HL-60/S4 (cell line): Measurements from ENCODE around the gene CYSRT1.

Experiments used
- in situ Hi-C: fragments of 300-500 bp; cut with MboI; formaldehyde crosslinking; loops from 2 replicates; pipeline ENCODE4 v1.14.3; 2022; ENCODE audit warnings: low sequenced_read_pairs

CYSRT1 gene

GRCh38 chr9:137222190-137223077 is 2.5 kb upstream of the CYSRT1 start, which contains the start of gene RNF208:
TSS of gene RNF208 (minus strand) at chr9:137222240. CDS start at chr9:137221212, 1,028 bp downstream.
- in situ Hi-C loops: loop anchor here (25.0 kb wide), 1 partner anchor 435 kb away; the partner anchor contains the start of genes CCDC183 and TMEM141

GRCh38 chr9:137223078-137223970 is 1.6 kb upstream of the CYSRT1 start:
- in situ Hi-C loops: loop anchor here (25.0 kb wide), 1 partner anchor 436 kb away; the partner anchor contains the start of genes CCDC183 and TMEM141

DNA sequence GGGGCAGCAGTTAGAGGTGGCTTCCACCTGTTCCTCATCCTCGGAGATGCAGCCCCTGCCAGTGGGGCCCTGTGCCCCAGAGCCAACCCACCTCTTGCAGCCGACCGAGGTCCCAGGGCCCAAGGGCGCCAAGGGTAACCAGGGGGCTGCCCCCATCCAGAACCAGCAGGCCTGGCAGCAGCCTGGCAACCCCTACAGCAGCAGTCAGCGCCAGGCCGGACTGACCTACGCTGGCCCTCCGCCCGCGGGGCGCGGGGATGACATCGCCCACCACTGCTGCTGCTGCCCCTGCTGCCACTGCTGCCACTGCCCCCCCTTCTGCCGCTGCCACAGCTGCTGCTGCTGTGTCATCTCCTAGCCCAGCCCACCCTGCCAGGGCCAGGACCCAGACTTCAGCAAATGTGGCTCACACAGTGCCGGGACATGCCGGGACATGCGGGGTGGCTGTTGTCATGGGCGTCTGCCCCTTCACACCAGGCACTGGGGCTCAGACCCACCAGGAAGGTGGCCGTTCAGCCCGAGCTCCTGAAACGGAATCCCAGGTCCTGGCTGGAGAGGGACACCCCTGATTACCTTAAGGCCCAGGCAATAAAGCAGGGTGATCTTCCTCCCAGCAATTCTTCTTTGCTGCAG is 841 bp downstream of the CYSRT1 start:
- in situ Hi-C loops: loop anchor here (5.0 kb wide), 1 partner anchor 104 kb away; no protein-coding TSS in a partner anchor

GRCh38 chr9:137226338-137227053 is 1.5 kb downstream of the CYSRT1 start:
- in situ Hi-C loops: loop anchor here (5.0 kb wide), 1 partner anchor 104 kb away; no protein-coding TSS in a partner anchor

GRCh38 chr9:137227054-137227852 is 2.3 kb downstream of the CYSRT1 start, which contains the start of gene RNF224:
TSS of gene RNF224 (plus strand) at chr9:137227502. CDS start at chr9:137228336, 834 bp downstream.
- in situ Hi-C loops: loop anchor here (5.0 kb wide), 1 partner anchor 105 kb away; no protein-coding TSS in a partner anchor

DNA sequence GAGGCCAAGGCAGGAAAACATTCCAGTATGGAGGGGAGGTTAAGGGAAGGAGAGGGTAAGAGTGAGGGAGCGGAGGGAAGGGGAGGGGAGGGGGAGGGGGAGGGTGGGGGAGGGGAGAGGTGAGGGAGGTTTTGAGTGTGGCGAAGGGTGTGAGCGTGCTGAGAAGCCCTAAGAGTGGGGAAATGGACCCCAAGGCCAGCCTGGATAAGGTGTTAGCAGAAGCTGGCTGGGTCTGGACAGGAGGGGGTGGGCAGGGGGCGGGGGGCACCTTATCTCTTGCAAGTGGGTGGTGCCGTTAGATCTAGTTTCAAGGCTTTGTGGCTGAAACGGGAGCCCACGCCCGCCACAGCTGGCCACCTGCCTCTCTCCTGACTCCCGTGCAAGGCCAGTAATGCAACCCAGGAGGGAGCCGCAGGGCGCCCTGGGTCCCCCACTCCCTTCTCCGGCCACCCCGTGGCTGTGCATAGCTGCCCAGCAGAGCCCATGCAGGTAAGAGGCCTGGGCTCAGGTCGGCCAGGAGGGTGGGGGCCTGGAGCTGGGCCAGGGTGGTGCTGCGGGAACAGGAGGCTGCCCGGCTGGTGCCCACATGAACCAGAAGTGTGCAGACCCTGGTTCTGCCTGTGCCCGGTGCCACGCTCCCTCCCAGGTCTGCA is 3.0 kb downstream of the CYSRT1 start:
- in situ Hi-C loops: loop anchor here (5.0 kb wide), 1 partner anchor 106 kb away; no protein-coding TSS in a partner anchor

- in situ Hi-C loops: loop anchor here (5.0 kb wide), 1 partner anchor 106 kb away; no protein-coding TSS in a partner anchor
These were observed 3.6 kb downstream of the CYSRT1 start for GRCh38 chr9:137228506-137228967.

GRCh38 chr9:137228968-137229896 is 4.3 kb downstream of the CYSRT1 start:
- in situ Hi-C loops: loop anchor here (5.0 kb wide), 1 partner anchor 107 kb away; no protein-coding TSS in a partner anchor

DNA sequence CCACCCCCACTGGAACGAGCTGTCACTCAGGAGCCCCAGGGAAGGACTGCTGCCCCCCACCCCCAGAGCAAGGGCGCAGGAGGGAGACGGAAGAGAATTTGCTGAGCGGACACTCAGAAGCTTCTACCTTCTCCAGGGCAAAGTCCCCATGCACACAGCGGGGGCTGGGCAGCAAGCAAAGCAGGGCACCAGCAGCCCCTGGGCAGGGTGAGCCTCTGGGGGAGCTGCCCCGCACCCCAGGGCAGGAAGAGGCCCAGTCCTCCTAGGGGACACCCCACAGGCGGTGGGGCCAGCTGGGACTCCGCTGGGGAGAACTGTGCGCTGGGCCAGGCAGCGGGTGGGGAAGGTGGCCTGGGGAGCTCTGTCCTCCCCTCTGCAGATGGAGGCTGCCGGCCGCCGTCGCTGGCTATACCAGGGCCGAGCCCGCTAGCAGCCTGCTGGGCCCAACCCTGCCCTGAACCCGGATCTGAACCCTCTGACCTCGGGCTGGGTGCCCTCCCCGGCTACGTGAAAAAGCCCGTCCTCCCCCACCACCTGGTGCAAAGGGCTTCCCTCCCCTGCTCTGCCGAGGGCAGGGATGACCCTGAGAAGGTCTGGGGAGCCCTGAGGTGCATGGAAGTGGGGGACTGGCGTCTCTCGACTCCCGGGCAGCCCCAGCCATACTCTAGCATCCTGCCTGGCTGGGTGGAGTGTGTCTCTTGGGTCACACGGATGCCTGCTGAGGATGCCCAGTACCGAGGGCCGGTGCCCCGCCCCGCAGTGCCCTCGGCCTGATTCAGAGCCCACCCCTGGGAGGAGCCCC is 5.1 kb downstream of the CYSRT1 start:
- in situ Hi-C loops: loop anchor here (5.0 kb wide), 1 partner anchor 108 kb away; no protein-coding TSS in a partner anchor

GRCh38 chr9:137230705-137231371 is 5.9 kb downstream of the CYSRT1 start, which contains the start of gene SLC34A3:
TSS of gene SLC34A3 (plus strand) at chr9:137230901. CDS start at chr9:137231703, 802 bp downstream.
- in situ Hi-C loops: no loop called here

GRCh38 chr9:137231372-137232039 is 6.5 kb downstream of the CYSRT1 start:
- in situ Hi-C loops: no loop called here

- in situ Hi-C loops: no loop called here
These were observed 7.1 kb downstream of the CYSRT1 start for GRCh38 chr9:137232101-137232500.

DNA sequence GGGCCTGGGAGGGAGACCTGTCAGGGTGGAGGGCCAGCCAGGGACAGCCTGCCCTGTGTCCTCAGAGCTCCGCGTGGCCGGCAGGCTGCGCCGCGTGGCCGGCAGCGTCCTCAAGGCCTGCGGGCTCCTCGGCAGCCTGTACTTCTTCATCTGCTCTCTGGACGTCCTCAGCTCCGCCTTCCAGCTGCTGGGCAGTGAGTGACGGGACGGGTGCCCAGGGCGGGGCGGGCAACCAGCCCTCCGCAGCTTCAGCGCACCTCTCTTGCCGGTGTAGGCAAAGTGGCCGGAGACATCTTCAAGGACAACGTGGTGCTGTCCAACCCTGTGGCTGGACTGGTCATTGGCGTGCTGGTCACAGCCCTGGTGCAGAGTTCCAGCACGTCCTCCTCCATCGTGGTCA is 7.5 kb downstream of the CYSRT1 start:
- in situ Hi-C loops: no loop called here

DNA sequence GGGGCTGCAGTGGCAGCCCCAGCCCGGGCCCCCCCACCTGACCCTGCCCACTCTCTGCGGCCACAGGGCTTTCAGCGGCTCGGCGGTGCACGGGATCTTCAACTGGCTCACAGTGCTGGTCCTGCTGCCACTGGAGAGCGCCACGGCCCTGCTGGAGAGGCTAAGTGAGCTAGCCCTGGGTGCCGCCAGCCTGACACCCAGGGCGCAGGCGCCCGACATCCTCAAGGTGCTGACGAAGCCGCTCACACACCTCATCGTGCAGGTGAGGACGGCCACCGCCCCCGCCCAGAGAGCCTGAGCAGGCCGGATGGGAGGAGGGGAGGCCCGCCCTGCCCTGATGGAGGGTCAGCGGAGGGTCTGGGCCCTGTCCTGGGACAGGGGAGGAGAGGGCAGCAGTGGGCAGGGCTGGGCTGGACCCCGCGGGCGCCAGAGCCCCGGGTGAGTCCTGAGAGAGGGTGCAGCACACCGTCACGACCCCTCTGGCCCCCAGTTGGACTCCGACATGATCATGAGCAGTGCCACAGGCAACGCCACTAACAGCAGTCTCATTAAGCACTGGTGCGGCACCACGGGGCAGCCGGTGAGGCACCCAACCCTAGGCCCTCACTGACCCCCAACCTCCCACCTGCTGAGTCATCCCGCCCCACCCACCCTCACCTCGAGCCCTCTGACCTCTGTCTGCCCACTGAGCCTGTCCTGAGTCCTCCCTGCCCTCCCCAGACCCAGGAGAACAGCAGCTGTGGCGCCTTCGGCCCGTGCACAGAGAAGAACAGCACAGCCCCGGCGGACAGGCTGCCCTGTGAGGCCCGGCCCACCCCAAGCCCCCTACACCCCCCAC is 8.4 kb downstream of the CYSRT1 start:
- in situ Hi-C loops: no loop called here
